ENCODE measurements around the gene PTPRS.

PTPRS gene

DNA sequence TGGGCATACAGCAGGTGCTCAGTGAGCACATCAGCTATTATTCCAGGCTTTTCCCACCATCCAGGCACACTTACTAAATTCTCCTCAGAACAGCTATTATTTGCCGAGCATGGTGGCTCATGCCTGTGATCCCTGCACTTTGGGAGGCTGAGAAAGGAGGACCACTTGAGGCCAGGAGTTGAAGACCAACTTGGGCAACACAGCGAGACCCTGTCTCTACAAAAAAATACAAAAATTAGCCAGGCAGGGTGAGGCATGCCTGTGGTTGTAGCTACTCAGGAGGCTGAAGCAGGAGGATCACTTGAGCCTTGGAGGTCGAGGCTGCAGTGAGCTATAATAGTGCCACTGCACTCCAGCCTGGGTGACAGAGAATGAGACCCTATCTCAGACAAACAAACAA, 35.4 kb downstream of the PTPRS start:
- no peak for DNase-seq

DNA sequence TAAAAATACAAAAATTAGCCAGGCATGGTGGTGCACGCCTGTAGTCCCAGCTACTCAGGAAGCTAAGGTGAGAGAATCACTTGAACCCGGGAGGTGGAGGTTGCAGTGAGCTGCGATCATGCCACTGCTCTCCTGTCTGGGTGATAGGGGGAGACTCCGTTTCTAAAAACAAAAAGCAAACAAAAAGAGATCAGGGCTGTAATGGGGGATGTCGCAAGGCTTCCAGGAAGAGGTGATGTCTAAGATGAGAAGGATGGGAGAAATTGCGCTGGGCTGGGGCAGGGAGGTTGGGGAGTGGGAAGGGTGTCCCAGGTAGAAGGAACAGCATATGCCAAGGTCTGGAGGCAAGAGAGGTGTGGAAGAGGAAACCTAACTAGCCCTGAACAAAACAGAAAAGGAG, 36.1 kb downstream of the PTPRS start:
- DNase-seq: no peak

DNA sequence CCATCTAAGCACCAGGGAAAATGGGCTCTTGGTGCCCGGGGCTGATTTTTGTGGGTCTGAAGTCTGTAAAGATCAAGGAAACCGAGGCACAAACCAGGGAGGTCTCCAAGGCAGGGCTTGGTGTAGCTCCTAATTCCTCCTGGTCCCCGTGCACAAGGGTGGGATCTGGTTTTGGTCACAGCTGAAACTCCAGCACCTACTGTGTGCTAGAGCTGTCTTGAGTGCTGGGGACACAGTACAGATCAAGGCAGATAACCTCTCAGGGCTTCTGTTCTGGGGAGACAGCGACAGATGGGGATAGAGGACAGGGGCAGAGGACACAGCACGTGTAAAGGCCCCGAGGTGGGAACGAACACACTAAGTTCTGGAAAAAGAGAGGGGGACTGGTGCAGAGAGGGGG, 37.4 kb downstream of the PTPRS start:
- no peak for DNase-seq

DNA sequence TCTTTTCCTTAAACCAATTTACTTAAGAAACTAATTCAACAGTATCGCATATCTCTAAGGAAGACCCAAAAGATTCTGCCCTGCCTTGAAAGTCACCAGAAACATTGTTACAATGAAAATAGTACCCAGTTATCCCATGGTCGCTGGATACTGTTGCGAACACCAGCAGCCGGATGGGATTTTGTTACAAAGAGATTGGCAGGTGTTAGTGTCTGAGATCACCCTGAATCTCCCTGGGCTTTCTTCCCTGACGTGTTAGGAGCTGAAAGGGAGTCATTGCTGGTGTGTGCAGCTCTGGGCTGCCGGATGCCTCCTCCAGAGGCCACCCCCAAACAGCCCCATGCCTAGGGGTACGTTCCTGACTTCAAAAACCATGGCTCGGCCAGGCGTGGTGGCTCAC, 38.2 kb downstream of the PTPRS start:
- DNase-seq: no peak

DNA sequence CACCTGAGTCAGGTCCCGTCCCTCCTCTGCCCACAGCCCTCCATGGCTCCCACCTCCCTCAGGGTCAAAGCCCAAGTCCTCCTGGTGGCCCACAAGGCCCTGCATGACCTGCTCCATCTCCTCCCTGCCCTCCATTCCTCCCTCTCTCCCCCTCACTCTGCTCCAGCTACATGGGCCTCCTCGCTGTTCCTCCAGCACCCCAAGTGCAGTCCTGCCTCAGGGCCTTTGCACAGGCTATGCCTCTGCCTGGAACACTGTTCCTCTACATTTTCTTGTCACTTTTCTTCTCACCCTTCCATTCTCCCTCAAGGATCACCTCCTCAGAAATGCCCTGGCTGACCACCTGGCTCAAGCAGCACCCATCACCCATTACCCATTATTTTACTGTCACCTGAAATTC, 41.5 kb downstream of the PTPRS start:
- no peak for DNase-seq

DNA sequence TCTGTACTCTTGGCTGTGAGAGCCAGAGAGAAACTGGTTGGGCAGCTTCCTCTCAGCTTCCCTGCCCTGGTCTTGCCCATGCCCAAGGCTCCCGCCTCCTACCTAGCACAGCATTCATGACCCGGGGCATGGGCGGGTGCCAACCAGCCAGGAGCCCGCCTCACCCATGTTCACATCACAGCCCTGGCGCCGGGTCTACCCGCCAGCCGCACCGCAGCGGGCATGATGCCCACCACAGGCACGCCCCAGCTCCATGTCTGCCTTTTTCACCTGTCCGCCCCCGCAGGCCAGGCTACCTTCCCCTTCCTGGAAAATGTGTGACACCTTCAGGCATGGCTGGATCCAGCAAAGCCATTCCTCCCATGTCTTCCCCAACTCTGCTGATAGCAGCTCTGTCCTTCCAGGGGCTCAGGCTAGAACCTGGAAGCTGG, 42.1 kb downstream of the PTPRS start:
- no peak for DNase-seq

DNA sequence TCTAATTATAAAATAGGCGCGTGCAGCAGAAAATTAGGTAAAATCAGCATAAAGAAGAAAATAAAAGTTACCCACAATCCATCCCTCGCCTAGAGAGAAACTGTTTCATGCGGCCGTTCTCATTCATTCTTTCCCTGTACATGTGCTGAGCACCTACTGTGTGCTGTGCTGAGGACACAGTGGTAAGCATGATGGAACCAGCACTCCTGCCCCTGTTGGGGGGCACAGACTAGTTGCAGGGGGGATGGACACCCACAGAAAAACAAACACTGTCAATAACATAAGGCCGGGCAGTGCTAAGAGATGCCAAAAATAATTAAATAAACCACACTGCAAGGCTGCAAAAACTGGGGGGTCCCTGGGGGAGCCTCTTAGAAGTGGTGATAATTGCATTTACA, 43.3 kb downstream of the PTPRS start:
- no peak for DNase-seq

DNA sequence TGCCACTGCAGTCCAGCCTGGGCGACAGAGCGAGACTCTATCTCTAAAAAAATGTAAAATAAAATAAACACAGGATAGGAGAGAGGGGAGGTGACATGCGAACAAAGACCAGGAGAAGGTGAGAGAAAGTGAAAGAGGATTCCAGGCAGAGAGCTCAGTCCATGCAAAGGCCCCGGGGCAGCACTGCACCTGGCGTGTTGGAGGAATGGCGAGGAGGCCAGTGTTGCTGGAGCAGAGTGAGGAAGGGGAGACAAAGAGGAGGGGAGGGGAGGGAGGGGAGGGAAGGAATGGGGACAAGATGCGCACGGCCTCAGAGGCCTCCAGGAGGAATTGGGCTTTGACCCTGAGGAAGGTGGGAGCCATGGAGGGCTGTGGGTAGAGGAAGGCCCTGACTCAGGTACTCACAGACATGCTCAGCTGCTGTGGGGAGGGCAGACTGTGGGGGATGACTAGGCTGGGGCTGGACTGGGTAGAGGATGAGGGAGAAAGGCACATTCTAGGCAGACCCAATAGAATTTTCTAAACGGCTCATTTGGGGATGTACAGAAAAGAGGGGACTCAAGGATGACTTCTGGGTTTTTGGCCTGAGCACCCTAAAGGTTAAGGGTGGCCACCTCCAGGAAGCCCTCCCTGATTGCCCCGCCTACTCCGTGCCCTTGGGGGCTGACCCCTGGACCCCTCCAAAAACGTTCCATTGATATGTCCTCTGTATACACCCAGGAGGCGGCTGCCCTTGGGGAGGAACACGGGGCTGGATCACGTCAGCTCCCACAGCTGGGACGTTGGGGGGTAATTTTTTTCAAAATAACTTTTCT, 43.9 kb downstream of the PTPRS start:
- no peak for DNase-seq

DNA sequence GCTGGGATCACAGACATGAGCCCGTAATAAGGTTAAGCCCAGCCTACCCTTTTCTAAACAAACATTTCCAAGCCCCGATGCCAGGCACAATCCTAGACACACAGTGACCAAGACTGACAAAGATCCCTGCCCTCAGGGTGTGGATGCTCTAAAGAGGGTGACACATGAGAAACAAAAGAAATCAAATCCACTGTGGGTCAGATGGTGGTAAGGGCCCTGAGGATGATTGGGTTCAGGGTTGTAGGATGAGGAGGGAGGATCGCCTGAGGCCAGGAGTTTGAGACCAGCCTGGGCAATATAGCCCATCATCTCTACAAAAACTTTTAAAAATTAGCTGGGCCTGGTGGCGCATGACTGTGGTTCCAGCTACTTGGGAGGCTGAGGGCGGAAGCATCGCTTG, 44.6 kb downstream of the PTPRS start:
- DNase-seq: no peak

DNA sequence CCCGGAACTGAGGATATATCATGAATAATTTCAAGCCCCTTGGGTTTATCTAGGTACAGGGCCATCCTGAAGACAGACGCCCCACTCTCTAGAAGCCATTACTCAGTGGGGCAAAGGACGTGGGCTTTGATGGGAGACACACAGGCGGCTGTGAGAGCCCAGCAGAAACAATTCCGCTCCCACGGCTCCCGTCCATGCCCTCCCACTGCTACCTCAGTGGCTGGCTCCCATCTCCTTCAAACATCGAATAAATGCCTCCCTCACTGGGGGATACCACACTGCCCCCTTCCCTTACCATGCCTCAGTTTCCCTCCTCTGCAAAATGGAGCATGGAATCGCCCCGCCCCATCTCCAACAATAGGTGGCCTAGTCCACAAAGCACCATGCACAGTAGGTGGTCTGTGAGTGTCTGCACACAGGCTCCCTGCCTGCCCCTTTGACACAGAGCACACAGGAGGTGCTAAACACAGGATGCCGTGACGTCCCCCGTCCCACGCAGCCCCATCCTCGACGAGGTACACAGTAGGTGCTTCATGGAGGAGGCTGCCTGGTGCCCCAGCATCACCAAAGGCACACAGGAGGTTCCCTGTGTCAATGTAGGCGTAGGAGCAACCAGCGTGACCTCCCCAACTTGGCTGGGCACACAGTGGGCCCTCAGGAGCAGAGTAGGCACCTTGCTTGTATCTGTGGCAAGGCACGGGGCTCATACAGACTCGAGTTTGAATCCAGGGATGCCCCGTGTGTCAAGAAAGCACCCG, 46.0 kb downstream of the PTPRS start:
- no peak for DNase-seq

DNA sequence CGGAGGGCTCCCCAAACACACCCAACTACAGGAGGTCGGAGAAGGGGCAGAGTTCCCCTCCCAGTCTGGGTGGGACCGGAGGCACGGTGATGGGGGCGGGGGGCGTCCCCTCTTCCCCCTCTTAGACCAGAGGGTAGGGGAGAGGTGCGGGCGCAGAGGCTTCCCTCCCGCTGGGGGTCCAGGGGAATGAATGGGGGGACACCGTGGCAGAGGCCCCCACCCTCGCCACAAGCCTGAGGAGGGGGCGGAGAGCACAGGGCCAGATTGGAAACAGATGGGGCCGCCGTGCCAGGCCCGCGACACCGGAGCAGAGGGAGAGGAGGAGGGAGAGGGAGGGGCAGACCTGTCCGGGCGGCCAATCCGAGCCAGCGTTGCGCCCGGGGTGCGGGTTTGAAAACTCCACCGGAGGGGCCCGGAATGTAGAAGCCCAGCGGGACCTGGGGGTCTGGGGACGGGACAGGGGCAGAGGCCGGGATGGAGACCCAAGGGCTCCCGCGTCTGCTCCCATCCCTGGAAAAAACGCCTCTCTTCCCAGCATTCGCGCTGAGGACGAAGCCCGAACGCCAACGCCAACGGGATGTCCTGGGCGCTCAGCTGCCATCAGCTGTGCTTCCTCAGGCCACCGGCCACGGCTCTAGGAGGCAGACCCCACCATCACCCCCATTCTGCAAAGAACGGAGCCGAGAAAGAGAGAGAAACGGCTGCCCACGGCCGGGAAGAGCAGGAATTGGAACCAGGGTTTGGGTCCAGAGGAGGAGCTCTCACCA, 46.8 kb downstream of the PTPRS start:
- peak; percentile 62 for DNase-seq

DNA sequence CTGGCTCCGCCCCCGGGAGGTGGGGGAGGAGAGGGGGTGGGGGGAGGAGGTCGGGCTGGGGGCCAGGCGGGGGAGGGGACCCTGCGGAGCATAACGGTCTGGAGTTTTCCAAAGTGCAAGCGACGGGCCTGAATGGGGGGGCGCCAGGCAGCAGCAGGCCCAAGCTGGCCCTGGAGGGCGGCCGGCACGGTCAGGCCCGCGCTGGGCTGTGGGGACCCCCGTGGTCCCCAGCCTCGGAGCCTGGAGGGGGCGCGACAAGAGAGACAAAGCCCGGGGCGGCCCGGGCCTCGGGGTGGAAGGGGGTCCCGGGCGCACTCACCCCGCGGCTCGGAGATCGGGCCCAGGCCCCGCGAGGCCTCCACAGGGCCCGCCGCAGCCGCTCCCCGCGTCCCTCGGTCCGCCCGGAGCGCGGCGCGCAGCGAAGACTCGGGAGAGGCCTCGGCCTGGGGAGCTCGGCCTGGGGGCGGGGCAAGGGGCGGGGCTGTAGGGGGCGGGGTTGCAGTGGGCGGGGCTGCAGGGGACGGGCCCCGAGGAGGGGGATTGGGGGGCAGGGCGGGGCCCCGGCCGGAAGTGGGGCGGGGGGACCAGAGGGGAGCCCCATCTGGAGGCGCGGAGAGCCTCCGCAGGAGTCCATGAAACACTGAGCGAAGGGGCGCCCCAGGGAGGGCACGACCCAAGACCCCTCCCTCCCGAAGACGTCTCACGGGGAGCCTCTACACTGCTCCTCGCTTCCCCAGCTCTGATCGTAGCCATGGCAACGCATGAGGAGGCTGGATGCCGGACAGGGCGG, 47.6 kb downstream of the PTPRS start:
- DNase-seq: peak; percentile 80

DNA sequence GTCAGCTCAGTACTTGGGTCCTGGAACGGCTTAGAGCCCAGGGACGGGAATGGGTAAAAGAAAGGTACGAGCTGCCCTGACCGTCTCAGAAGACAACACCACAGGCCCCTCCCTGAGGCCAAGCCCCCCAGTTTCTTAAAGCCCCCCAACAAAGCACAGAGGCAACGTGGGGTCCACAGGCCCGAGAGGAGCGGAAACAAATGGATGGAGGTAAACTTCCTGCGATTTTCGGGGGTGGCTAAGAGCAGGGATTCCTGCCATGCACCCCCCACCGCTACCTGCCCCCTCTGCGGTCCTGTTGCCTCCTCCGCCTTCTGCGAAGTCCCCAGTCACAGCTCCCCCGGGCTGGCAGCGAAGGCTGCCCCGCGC, 48.2 kb downstream of the PTPRS start:
- DNase-seq: no peak

DNA sequence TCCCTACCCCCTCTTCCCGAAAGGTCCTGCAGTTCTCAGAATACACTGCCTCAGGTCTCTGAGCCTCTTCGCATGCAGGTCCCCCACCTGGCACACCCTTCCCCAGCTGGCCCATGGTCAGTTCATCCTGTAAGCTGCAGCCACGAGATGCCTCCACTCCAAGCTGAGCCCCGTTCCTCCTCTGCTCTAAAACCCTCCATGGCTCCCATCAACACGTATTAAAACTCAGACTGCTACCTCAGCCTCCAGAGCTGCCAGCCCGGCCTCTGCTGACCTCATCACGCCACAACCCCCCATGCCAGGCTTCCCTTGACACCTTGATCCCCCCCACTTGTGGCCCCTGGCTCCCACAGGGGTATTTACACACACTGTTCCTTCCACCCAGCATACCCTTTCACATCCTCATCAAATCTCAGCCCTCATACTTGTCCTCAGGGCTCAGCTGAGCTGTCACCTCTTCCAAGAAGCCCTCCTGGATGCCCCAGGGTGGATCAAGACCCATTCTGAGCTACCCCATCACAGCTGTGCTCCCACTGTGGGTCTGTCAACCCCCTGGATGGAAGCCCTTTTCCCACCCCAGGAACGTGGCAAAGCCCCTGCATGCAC, 48.9 kb downstream of the PTPRS start:
- DNase-seq: no peak

All from EL (cell line).